Common myeloid progenitor, CD34-positive (primary cell): ENCODE data around the gene PODXL2.

Experiments used
- CTCF ChIA-PET: fragments of 350-600 bp; sonication (Branson Sonifier 250); formaldehyde crosslinking; loops from one replicate; lab custom pipeline; 2021; ENCODE audit warnings: antibody characterized with exemption; lab: Charles Lee
- POLR2A ChIA-PET: fragments of 350-600 bp; sonication (Branson Sonifier 250); formaldehyde crosslinking; loops from one replicate; lab custom pipeline; 2021; ENCODE audit warnings: antibody characterized with exemption; lab: Charles Lee
- DNase-seq, 3 donors: peaks; one replicate each; pipeline versions ENCODE4 v3.0.0 to v3.0.0-alpha.2; 2013
- H3K27ac ChIP-seq, 2 experiments: 1 replicate in 1 of 2; 2 replicates in 1 of 2; pipeline ENCODE4 v1.7.0; 2013; ENCODE audit warnings: inconsistent platforms in 2 of 2, low read length in 2 of 2, mild to moderate bottlenecking in 2 of 2, low read depth in 1 of 2, moderate library complexity in 1 of 2; ENCODE audit not compliant: severe bottlenecking in 2 of 2, insufficient read depth in 1 of 2, poor library complexity in 1 of 2
- H3K27me3 ChIP-seq, 5 experiments: replicated peaks in 2 of 5; 1 replicate in 3 of 5; 2 replicates in 2 of 5; pipeline versions ENCODE4 v1.6.1 to v1.7.0; 2013; ENCODE audit warnings: low read length in 4 of 5, mild to moderate bottlenecking in 2 of 5, moderate library complexity in 2 of 5, inconsistent platforms in 1 of 5; ENCODE audit not compliant: insufficient read depth in 5 of 5, control insufficient read depth in 4 of 5
- H3K36me3 ChIP-seq, 4 experiments: 1 replicate in 2 of 4; 2 replicates in 2 of 4; pipeline versions ENCODE4 v1.6.1 to v1.7.0; 2013; ENCODE audit warnings: low read length in 3 of 4, control low read depth in 1 of 4, mild to moderate bottlenecking in 1 of 4; ENCODE audit not compliant: control insufficient read depth in 4 of 4, insufficient read depth in 4 of 4
- H3K4me1 ChIP-seq, 4 experiments: 1 replicate in 3 of 4; 2 replicates in 1 of 4; pipeline versions ENCODE4 v1.6.1 to v1.7.1; 2013; ENCODE audit warnings: low read length in 3 of 4, mild to moderate bottlenecking in 3 of 4, control low read depth in 1 of 4, inconsistent platforms in 1 of 4, moderate library complexity in 1 of 4; ENCODE audit not compliant: control insufficient read depth in 4 of 4, insufficient read depth in 4 of 4; ENCODE audit errors: control extremely low read depth in 1 of 4
- H3K4me3 ChIP-seq, 7 experiments: 1 replicate in 4 of 7; 2 replicates in 3 of 7; pipeline versions ENCODE4 v1.5.1 to v1.7.0; 2013; ENCODE audit warnings: mild to moderate bottlenecking in 7 of 7, low read length in 6 of 7, moderate library complexity in 6 of 7, inconsistent platforms in 2 of 7, low read depth in 2 of 7, control low read depth in 1 of 7; ENCODE audit not compliant: insufficient read depth in 4 of 7, control insufficient read depth in 1 of 7; ENCODE audit errors: extremely low read depth in 1 of 7
- H3K9me3 ChIP-seq, 5 experiments: 1 replicate in 4 of 5; 2 replicates in 1 of 5; pipeline versions ENCODE4 v1.6.1 to v1.7.1; 2013; ENCODE audit warnings: low read length in 4 of 5, mild to moderate bottlenecking in 2 of 5, inconsistent platforms in 1 of 5, low read depth in 1 of 5, moderate library complexity in 1 of 5; ENCODE audit not compliant: control insufficient read depth in 4 of 5, insufficient read depth in 2 of 5; ENCODE audit errors: control extremely low read depth in 1 of 5
- WGBS: methylation state at CpG from one replicate; pipeline ENCODE4 v1.1.5; 2013; ENCODE audit not compliant: insufficient coverage; 5-methylcytosine and 5-hydroxymethylcytosine counted together

The PODXL2 gene

GRCh38 chr3:127712461-127712860, 83.5 kb downstream of the PODXL2 start:
- no peaks in the 10 kb centered on the region for H3K9me3 ChIP-seq
- H3K27ac ChIP-seq = no peak overlapping the region
- peaks cover 3 to 72% (median 40%) of the 10 kb centered on the region in 4 experiments for H3K36me3 ChIP-seq
- no peak for DNase-seq
- no peaks in the 10 kb centered on the region for H3K27me3 ChIP-seq
- ChIA-PET CTCF (interaction anchor here (1.8 kb wide), 1 partner anchor 16 kb away, joined by 8 read pairs; no protein-coding TSS in a partner anchor), POLR2A (no interaction called here)
- peaks cover 0 to 12% (median 0%) of the 10 kb centered on the region in 4 experiments for H3K4me1 ChIP-seq
- WGBS = 97% methylated on average over 9 of the region's 9 CpGs
- H3K4me3 ChIP-seq = no peak overlapping the region

- no peaks in the 10 kb centered on the region for H3K9me3 ChIP-seq
- 83% methylated on average over 3 of the region's 9 CpGs for WGBS
- H3K36me3 ChIP-seq = peaks cover 3 to 67% (median 39%) of the 10 kb centered on the region in 4 experiments
- POLR2A ChIA-PET = no interaction called here
- no peak overlapping the region for H3K4me3 ChIP-seq
- H3K27ac ChIP-seq = no peak overlapping the region
- H3K27me3 ChIP-seq = no peaks in the 10 kb centered on the region
- no peak for DNase-seq
- CTCF ChIA-PET = interaction anchor here (1.0 to 1.8 kb wide), 2 partner anchors 16 to 78 kb away, joined by 3 to 8 read pairs; no protein-coding TSS in a partner anchor
- H3K4me1 ChIP-seq = peaks cover 0 to 12% (median 0%) of the 10 kb centered on the region in 4 experiments
Measured at GRCh38 chr3:127712881-127713771, 84.1 kb downstream of the PODXL2 start.

GRCh38 chr3:127714125-127714571, 85.2 kb downstream of the PODXL2 start:
- no peaks in the 10 kb centered on the region for H3K27me3 ChIP-seq
- peaks cover 0 to 12% (median 0%) of the 10 kb centered on the region in 4 experiments for H3K4me1 ChIP-seq
- DNase-seq = no peak
- no peak overlapping the region for H3K27ac ChIP-seq
- H3K9me3 ChIP-seq = no peaks in the 10 kb centered on the region
- 64% methylated on average over 10 of the region's 10 CpGs for WGBS
- CTCF ChIA-PET = interaction anchor here (1.0 to 2.3 kb wide), 2 partner anchors 8 to 77 kb away, joined by 3 to 5 read pairs; no protein-coding TSS in a partner anchor
- POLR2A ChIA-PET = interaction anchor here (0.6 kb wide), 1 partner anchor 1729 kb away, joined by 4 read pairs; no protein-coding TSS in a partner anchor
- no peak overlapping the region for H3K4me3 ChIP-seq
- peaks cover 3 to 68% (median 42%) of the 10 kb centered on the region in 4 experiments for H3K36me3 ChIP-seq

GRCh38 chr3:127714866-127715265, 85.9 kb downstream of the PODXL2 start:
- ChIA-PET POLR2A (no interaction called here), CTCF (interaction anchor here (1.4 to 2.3 kb wide), 3 partner anchors 9 to 62 kb away, joined by 3 to 5 read pairs (median 4); no protein-coding TSS in a partner anchor)
- Histone ChIP-seq H3K4me1 (peaks cover 0 to 12% (median 0%) of the 10 kb centered on the region in 4 experiments), H3K27ac (no peak overlapping the region), H3K27me3 (no peaks in the 10 kb centered on the region), H3K4me3 (no peak overlapping the region), H3K36me3 (peaks cover 3 to 70% (median 43%) of the 10 kb centered on the region in 4 experiments), H3K9me3 (no peaks in the 10 kb centered on the region)
- DNase-seq = no peak
- WGBS = 98% methylated on average over 5 of the region's 5 CpGs

GRCh38 chr3:127715532-127715931, 86.5 kb downstream of the PODXL2 start:
- ChIA-PET POLR2A (no interaction called here), CTCF (interaction anchor here (1.4 to 2.3 kb wide), 3 partner anchors 10 to 63 kb away, joined by 3 to 5 read pairs (median 4); no protein-coding TSS in a partner anchor)
- no peak overlapping the region for H3K4me3 ChIP-seq
- DNase-seq = no peak
- H3K4me1 ChIP-seq = peaks cover 0 to 12% (median 0%) of the 10 kb centered on the region in 4 experiments
- peaks cover 3 to 70% (median 44%) of the 10 kb centered on the region in 4 experiments for H3K36me3 ChIP-seq
- 41% methylated on average over 6 of the region's 8 CpGs for WGBS
- no peak overlapping the region for H3K27ac ChIP-seq
- no peaks in the 10 kb centered on the region for H3K27me3 ChIP-seq
- no peaks in the 10 kb centered on the region for H3K9me3 ChIP-seq

- 96% methylated on average over 6 of the region's 6 CpGs for WGBS
- POLR2A ChIA-PET = no interaction called here
- no peak for DNase-seq
- H3K4me3 ChIP-seq = no peak overlapping the region
- H3K27ac ChIP-seq = no peak overlapping the region
- H3K36me3 ChIP-seq = peaks cover 3 to 71% (median 43%) of the 10 kb centered on the region in 4 experiments
- CTCF ChIA-PET = interaction anchor here (0.6 to 1.6 kb wide), 5 partner anchors 10 to 117 kb away, joined by 3 to 4 read pairs (median 3); no protein-coding TSS in a partner anchor
- peaks cover 0 to 12% (median 0%) of the 10 kb centered on the region in 4 experiments for H3K4me1 ChIP-seq
- H3K27me3 ChIP-seq = no peaks in the 10 kb centered on the region
- H3K9me3 ChIP-seq = no peaks in the 10 kb centered on the region
Measured at GRCh38 chr3:127716384-127716783, 87.4 kb downstream of the PODXL2 start.
